NCI-H510A treated with DMSO at 0.1 percent for 48 hours (cell line): ENCODE data around the gene SLC1A3.

Experiments used
- DNase-seq: peaks from one replicate; lab custom pipeline; 2025; lab: John Stamatoyannopoulos, UW

The SLC1A3 gene

DNA sequence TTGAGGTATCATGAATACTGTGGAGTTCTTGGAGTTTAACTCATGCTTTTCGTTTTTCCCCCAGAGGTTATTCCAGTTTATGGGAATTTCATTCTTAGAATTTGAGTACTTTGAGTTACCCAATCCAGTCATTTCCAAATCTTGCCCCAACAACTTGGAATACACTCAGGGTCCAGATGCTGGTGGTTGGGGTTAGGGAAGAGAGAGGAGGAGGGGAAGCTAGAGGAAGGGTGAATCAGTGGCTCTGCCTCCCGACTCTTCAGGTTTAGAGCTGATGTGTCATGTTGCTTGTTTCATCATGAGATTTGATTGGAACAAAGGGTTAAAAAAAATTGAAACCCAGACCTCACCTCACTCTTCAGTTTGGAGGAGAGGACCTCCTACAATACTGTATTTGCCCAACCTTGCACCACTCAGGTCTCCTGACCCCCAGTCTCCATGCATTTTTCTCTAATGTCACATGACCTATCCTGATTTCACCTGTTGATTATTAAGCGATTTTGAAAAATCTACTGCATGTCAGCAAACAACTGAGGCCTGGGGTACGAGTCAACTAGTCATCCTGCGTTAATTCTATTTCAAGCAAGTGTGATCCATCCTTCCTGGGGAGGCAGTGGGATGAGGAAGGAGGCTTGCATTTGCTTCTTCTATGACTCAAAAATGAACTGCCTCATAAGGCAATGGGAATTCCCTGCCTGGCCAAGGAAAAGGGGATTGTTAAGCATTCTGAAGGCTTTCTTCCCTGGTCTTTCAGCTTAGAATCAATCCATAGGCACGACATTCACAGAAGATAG, 6.2 kb upstream of the SLC1A3 start:
- DNase-seq, result no peak

DNA sequence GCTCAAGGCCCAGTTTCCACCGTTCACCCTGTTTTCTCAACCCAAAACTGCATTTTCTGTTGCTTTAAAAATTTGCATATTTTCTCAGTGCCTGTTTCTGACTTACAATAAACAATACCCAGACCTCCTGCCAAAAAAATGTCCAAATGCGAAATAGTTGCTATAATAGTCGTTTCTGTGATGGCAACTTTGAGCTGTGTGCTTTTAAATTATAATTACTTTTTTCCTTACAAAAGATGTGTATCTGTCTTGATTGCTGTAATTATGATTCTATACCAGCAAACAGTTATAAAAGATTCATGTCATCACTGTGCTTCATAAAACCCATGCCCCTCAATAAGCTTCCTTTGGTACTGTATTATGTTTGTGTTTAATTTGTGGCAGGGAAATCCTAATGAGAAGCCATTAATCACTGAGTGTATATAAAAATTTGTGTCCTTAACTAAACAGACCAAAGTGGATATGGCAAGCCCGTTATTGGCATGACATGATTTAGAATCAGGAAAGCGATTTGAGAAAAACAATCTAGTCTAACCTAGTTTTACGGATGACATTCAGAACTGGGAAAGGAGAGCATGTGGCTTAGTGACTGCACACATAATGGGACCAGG, 5.4 kb upstream of the SLC1A3 start:
- DNase-seq, result no peak

DNA sequence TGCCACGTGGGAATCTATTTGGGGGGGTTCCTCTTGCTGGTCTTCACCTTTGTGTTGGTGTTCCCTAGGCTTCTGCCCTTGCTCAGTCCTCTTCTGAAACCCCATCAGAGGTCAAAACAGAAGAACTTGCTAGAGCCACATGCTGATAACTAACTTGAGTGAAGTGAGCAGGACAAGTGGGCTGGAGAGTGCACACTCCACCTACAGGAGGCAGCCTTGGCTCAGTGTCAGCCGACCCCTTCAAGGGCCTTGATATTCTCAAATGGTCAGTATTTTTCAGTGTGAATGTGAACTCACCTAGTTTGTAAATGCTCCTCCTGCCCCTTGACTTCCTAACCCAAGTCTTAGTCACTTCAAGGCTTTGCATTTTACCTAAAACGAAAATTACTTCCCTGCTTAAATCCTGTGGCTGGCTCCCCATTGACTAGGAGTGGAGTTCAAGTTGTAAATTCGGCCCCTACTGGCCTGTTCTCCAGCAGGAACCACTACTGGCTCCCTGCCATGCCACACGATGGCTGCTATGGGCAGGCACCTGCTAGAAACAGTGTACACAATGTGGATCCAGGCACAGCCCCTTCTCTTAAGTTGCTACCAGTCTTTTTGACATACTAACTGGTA, 3.6 kb upstream of the SLC1A3 start:
- DNase-seq, result no peak

DNA sequence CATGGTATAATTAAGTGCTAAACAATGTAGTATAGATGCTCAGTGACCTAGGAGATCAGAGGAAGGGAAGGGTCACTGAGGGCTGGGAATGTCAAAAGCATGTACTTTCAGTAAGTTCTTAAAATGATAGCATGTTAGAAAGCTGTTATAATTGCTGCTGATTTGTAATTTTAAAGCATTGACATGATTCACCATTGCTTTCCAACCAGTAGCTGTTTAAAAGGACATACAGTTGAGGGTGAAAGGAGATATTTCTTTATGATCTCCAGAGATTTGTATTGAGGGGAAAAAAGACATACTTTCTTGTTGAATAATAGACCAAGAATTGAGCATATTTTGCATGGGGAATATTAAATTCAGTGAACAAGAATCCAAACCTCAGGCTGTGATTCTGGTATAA, 1.2 kb upstream of the SLC1A3 start:
- no peak for DNase-seq

DNA sequence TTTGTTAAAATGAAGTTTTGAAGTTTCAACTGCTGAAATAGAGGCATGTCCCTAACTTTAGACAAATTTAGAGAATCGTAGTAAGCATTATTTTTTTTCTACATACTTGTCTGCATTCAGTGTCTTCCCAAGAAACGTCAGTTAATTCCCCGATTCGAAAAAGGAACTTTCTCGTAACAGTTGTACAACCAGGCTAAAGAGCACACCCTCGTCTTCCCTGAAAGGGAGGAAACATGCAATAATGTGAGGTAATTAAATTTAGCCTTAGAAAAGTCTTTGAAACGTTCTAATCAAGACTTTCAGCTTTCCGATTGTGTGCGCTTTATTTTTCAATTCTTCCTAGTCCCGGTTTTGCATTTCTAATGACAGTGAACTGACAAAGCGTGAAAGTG, 374 bp upstream of the SLC1A3 start:
- DNase-seq, result no peak

DNA sequence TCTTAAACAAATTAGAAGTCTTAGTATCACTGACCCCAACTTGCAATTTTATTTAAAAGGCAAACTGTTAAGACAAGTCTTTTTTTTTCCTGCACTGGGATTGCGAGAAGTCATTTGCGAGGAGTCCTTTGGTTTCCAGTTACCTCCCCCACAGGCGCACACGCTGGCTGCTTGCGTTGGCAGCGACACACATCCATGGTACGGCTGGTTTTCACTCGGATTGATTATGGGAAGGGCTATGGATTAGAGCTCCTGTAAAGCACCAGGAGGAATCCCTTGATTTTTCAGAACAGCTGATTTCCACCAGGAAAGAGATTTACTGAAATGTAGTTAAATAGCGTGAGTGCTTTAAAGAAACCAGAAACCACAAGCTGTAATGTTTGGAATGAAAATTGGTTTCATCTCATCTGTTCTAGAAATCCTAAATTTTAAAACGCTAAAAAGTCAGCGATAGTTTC, 737 bp downstream of the SLC1A3 start:
- no peak for DNase-seq

DNA sequence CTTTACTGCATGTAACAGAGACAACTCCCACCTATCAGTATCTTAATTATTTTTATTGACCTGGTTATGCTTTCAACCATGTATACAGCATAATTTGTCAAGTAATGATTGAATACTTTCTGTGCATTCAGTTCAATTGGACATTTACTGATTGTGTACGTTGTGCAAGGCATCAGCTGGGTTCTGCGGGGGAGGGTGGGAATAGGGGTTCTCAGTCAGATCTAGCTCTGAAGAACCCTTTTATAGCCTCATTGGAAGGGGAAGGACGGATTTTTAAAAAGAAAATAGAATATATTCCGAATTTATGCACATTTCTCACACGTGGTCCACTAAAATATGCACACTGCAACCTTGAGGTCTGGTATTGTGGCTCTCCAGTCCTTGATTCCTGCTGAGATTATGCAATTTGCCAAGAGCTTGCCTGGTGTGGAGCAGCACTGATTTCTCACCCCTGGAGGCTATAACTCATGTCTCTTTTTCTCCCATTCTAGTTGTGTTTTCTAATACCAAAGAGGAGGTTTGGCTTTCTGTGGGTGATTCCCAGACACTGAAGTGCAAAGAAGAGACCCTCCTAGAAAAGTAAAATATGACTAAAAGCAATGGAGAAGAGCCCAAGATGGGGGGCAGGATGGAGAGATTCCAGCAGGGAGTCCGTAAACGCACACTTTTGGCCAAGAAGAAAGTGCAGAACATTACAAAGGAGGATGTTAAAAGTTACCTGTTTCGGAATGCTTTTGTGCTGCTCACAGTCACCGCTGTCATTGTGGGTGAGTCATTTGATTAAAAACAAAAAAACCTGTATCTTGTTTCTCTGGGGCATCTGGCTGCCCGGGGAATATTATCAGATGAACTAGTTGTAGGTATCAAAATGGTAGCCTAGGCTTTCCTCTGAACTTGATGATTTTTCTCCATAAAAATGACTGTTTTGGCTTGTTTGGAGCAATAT, 1.7 kb downstream of the SLC1A3 start:
- DNase-seq, result no peak

DNA sequence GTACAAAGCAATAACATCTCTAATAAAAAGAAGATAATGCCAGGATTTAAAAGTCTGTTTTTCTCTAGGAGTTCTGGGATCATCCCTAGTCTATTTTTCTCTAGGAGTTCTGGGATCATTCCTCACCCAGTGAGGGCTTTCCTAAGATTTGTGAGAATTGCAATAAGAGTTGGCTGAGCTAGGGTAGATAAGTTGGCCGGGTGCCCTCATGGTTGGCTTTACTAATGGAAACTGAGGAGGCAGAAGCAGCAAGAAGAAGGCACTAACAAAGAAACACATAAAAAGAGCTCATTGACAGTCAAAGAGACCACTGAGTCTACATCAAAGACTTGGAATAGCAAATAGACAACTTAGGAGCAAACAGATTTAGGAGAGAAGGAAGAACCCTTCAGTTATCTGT, 4.2 kb downstream of the SLC1A3 start:
- DNase-seq, result no peak

DNA sequence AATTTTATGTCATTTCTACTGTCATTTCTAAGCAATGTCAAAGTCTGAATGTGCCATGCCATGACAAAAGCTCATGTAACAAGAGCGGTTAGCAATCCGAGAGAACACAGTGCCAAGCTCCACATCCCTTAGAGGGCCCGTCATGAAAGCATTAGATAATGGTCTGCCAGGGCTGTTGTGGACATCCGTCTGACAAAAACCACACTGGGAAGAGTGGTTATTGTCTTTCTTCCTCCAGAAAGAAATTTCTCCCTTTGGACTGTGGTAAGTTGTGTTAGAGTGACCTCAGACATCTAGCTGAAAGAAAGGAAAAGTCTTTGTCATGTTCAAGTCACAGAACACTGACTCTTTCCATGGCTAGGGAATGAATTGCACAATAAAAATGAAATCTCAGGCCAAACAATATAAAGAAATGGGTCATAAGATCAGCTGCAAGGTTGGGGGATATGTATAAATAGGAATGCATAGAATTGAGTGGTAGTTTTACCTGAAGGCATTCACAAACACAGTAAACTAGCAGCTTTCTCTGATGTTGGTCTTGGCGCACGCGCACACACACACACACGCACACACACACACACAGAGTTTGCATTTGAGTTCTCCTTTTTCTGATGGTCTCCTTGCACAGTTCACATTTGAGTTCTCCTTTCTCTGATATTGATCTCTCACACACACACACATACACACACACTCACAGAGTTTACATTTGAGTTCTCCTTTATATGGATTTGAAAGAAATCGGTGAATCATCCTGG, 5.3 kb downstream of the SLC1A3 start:
- no peak for DNase-seq

DNA sequence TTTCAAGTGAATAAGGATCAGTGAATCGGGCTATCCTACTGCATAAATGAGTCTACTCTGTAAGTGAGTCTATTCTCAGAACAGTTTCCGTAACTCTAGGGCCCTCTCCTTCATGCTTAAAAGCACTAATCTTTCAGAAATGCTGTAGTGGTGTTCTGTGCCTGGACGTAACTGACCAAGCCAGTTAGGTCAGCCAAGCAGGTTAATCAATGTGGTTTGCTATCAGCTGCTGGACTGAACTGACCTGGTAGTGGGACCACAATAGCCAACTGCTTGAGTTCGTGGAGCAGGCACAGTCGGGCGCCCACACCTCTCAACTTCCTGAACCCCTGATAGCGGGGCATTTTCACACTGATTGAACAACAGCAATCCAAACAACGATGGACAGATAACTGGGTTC, 6.8 kb downstream of the SLC1A3 start:
- DNase-seq, result no peak

DNA sequence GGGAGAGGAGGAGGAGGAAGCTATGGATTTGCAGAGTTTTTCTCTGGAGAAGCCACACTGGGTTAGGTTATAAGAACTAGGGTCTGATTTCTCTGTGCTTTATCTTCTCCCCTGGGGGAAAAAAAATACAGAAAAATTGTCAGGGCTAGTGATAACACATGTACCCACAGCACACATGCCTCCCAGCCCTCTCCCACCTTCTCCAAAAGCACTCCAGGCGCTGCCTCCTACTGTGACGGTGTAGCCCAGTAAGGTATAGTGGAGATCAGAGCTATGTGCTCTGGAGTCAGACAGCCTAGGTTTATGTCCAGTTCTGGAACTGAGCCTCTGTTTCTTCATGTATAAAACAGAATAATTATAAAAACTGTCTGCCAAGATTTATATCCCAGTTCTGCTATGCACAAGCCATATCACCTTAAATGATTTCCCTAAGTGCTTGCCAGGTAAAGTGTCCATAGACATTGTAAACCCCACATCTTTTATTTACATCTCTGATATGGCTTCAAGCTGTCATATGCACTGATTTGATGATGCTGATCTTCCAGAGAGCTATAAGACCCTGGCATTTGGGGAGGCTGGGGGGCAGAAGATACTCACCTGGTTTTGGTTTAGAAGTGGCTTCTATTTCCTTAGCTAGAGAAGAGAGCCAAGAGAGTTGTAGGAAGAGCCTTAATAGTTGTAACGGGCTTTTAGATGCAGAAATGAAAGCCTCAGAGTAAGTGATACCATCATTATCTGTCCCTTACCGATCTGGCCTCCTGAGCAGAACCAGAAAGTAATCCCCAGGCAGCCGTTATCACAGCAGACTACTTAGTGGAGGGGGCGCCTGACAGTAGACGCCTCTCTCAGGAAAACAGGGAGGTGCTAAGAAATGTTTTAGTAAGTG, 7.6 kb downstream of the SLC1A3 start:
- DNase-seq, result no peak

DNA sequence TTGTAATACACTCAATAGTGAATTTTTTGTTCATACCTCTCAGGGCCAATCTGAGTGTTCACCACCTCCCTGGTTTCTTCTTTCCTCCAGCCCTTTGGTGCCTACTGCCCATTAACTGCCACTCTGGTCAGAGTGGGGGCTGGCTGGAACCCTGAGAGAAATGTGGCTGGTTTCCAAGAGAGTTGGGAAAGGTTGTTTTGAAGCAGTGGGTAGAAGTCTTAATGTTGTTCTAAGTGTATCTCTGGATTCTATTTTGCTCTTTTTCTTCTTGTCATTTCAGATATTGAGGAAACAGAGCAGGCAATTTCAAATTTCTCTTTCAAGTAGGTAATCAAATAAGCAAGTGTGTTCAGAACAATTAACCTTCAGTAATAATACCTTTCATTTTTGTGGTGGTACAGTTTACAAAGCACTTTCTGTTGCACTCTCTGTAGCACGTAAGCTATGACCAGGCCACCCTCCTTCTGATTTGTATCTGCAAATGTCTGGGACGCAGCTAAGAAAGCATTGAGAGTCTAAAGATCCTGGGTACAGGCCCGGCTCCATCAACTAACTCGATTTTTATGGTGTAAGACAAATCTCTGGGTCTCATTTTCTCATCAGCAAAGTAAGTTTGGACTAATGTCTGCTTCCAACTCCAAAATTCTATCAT, 8.4 kb downstream of the SLC1A3 start:
- DNase-seq, result no peak

DNA sequence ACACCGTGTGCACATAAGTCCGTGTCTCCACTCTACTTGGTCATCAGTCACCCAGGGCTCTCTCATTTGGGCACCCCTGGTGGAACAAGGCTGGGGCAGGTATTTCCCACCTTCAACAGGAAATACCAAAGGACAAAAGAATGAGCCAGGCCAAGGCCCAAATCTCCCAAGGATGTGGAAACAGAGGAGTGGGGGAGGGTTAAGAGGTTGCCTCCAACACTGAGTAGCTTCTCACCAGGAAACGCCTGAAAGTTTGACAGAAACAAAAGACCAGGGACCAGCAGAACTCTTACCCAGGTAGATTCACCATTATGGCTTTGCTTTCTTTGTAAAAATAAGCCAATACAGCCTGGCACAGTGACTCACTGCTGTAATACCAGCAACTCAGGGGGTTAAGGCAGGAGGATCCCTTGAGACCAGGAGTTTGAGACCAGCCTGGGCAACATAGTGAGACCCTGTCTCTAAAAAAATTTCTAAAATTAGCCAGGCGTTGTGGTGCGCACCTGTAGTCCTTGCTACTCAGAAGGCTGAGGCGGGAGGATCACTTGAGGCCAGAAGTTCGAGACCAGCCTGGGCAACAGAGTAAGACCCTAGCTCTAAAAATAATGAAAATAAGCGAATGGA, 12.7 kb downstream of the SLC1A3 start:
- DNase-seq, result no peak

DNA sequence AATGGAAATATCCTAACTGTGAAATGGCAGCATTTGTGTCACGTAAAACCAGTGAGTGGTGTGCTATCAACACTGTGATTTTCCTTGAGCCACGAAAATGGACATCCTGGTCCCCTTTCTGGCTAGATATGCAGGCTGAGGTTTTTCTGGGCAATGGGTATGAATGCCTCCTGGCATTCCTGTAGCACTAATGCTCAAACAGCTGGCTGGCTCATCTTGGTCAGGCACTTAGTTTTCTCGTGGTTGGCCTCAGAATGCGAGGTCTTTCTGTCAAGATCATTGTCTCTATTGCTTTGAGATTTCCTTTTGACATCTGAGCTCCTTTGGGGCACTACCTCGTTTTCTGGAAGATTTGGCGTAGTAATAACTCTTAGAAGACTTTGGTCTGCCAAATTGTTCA, 15.6 kb downstream of the SLC1A3 start:
- DNase-seq, result no peak

DNA sequence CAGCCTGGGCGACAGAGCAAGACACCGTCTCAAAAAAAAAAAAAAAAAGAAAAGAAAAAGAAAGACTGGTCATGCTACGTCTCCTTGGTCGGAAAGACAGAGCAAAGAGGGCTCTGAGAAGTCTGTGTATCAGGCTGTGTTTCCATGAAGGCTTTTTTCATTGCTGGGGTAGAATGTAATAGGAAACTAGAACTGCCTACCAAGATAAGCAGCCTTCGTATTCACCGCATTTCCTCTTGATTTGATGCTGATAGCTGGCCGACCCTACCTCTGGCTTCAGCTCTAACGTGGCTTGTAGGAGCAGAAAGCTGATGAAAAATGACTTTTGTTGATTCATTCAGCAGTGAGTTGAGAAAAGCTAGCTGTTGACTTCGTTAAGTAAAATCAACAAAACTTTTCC, 17.4 kb downstream of the SLC1A3 start:
- no peak for DNase-seq

DNA sequence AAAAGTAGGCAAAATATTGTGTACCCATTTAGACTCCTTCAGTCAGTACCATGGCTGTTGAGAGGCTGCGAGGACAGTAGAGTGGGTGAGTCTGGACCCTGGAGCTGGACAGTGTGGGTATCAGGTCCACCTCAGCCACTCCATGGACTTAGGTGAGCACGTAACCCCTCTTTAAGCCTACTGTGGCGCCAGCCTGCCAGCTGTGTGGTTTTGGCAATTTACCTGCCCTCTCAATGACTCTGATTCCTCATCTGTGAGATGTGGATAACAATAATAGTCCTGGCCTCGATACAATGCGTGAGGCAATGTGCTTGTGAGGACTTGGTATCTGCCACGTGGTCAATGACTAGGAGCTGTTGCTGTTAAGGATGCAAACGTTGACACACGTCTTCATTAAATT, 17.9 kb downstream of the SLC1A3 start:
- DNase-seq, result no peak

DNA sequence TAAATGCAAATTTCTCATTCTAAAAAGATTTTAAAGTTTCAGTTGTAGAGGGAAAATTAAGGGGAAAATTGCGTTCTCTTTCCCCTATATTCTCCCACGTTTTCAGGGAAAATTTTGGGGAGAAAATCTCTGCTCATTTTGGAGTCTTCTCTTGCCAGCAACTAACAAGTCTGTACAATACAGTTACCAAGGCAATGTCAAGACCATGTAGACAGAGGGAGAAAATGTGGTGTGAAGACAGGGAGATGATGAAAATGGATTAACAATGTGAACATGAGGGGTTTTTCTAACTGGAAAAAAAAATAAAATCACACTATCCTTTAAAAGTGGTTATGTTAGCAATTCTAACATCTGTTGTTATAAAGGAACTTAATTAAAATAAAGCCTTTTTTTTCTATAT, 22.3 kb downstream of the SLC1A3 start:
- DNase-seq, result no peak

DNA sequence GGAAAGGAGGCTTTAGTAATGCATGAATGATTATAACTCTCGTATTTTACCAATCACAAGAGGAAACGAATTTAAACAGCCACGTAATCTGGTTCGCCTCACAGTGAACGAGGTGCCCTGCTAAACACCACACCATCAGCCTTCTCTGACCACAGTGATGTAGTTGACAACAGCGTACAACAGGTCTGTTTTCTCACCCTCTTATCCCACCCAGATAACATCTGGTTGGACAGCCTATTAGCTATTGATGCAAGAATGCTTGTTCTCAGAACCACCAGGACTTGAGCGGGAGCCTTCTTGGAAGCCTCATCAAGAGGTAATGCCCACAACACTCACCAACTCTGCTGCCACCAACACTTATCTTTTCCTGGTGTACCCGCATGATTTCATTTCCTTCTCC, 23.3 kb downstream of the SLC1A3 start:
- DNase-seq, result no peak
